Right renal pelvis (tissue), 4 donors: ENCODE results near the gene WWOX. TPM values are rescaled to one million over a fixed set of nuclear protein-coding genes. Genes with fewer than 3 reads are reported as not detected.
A peak's percentile ranks its signal among the peaks of the same experiment; 100 is the strongest.

Experiments used
- DNase-seq, 4 donors: peaks; one replicate each; pipeline ENCODE4 v3.0.0-alpha.2; 2013; ENCODE audit warnings: low read depth in 4 of 4, low spot score in 3 of 4, missing footprints in 1 of 4
- polyA plus RNA-seq, 4 donors: library from polyadenylated mRNA; unstranded; fragments of 120-200 nt; gene quantifications; one replicate each; pipeline ENCODE4 v1.2.1, GENCODE V29; 2013; ENCODE audit not compliant: insufficient read length in 4 of 4

WWOX gene
- polyA plus RNA-seq, 4 donors = 36.7 to 43.9 (median 38.5) TPM

GRCh38 chr16:78102122-78102660, 2.7 kb downstream of the WWOX start:
- DNase-seq = no peak

GRCh38 chr16:78102865-78103264, 3.4 kb downstream of the WWOX start:
- DNase-seq = no peak

GRCh38 chr16:78105517-78105916, 6.1 kb downstream of the WWOX start:
- no peak for DNase-seq

GRCh38 chr16:78106686-78107085, 7.2 kb downstream of the WWOX start:
- DNase-seq = no peak

- no peak for DNase-seq
These were observed 9.0 kb downstream of the WWOX start for GRCh38 chr16:78108451-78108850.

GRCh38 chr16:78113258-78113657, 13.8 kb downstream of the WWOX start:
- DNase-seq = no peak

GRCh38 chr16:78115659-78116058, 16.2 kb downstream of the WWOX start:
- no peak for DNase-seq

GRCh38 chr16:78116946-78117345, 17.5 kb downstream of the WWOX start:
- no peak for DNase-seq

- no peak for DNase-seq
These were observed 17.9 kb downstream of the WWOX start for GRCh38 chr16:78117391-78117790.

- DNase-seq = no peak
These were observed 19.1 kb downstream of the WWOX start for GRCh38 chr16:78118469-78119025.

GRCh38 chr16:78122774-78123315, 23.4 kb downstream of the WWOX start:
- DNase-seq = peak; percentile 32 to 65 (median 44)

- DNase-seq = no peak
These were observed 25.8 kb downstream of the WWOX start for GRCh38 chr16:78125112-78125844.

GRCh38 chr16:78126662-78127061, 27.2 kb downstream of the WWOX start:
- no peak for DNase-seq

- DNase-seq = no peak
These were observed 27.7 kb downstream of the WWOX start for GRCh38 chr16:78127130-78127529.

- no peak for DNase-seq
These were observed 29.5 kb downstream of the WWOX start for GRCh38 chr16:78128913-78129312.

GRCh38 chr16:78129349-78129748, 29.9 kb downstream of the WWOX start:
- no peak for DNase-seq

GRCh38 chr16:78130083-78130608, 30.7 kb downstream of the WWOX start:
- no peak for DNase-seq

- no peak for DNase-seq
These were observed 31.5 kb downstream of the WWOX start for GRCh38 chr16:78130950-78131349.

- no peak for DNase-seq
These were observed 34.5 kb downstream of the WWOX start for GRCh38 chr16:78133919-78134318.

- no peak for DNase-seq
These were observed 35.6 kb downstream of the WWOX start for GRCh38 chr16:78134944-78135619.

- DNase-seq = no peak
These were observed 37.7 kb downstream of the WWOX start for GRCh38 chr16:78137179-78137578.
